ENCODE results near the gene HOXA9.

The HOXA9 gene

DNA sequence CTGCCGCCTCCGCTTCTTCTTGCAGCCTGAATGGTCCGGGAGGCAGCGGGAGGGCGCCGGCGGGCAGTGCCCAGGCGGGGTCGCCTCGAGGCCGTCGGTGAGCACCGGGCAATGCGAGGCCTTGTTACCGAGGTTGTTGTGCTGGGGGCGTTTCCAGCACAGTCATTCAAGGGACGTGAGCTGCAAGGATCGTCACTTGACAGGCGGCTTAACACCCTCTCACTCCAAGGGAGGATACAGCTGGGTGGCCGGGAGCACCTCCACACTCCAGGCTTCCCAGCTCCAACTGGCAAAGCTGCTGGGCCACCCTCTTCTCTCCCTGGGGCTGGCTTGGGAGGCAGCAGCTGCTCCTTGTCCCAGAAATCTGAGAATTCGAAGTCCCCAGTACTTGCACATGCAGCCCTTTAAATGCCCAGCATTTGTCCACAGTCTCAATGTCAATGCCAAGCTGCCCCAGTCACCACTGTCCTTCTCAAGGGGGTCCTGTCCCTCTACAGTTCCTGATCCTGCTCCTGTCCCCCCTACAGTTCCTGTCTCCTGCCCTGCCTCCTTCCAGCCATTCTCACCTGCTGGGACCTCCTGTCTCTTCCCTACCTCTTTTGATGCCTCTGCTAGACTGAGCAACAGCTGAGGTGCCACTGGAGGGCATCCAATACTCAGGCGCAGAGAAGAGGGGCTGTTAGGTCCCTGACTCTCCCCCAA lies 24.1 kb upstream of the HOXA9 start:
- TF ChIP-seq, protein P1, sequence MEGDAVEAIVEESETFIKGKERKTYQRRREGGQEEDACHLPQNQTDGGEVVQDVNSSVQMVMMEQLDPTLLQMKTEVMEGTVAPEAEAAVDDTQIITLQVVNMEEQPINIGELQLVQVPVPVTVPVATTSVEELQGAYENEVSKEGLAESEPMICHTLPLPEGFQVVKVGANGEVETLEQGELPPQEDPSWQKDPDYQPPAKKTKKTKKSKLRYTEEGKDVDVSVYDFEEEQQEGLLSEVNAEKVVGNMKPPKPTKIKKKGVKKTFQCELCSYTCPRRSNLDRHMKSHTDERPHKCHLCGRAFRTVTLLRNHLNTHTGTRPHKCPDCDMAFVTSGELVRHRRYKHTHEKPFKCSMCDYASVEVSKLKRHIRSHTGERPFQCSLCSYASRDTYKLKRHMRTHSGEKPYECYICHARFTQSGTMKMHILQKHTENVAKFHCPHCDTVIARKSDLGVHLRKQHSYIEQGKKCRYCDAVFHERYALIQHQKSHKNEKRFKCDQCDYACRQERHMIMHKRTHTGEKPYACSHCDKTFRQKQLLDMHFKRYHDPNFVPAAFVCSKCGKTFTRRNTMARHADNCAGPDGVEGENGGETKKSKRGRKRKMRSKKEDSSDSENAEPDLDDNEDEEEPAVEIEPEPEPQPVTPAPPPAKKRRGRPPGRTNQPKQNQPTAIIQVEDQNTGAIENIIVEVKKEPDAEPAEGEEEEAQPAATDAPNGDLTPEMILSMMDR (conservative IDR thresholded peaks at IDR 0.05), result no peak
- H3K27ac ChIP-seq, result peak overlapping the region; percentile 98

DNA sequence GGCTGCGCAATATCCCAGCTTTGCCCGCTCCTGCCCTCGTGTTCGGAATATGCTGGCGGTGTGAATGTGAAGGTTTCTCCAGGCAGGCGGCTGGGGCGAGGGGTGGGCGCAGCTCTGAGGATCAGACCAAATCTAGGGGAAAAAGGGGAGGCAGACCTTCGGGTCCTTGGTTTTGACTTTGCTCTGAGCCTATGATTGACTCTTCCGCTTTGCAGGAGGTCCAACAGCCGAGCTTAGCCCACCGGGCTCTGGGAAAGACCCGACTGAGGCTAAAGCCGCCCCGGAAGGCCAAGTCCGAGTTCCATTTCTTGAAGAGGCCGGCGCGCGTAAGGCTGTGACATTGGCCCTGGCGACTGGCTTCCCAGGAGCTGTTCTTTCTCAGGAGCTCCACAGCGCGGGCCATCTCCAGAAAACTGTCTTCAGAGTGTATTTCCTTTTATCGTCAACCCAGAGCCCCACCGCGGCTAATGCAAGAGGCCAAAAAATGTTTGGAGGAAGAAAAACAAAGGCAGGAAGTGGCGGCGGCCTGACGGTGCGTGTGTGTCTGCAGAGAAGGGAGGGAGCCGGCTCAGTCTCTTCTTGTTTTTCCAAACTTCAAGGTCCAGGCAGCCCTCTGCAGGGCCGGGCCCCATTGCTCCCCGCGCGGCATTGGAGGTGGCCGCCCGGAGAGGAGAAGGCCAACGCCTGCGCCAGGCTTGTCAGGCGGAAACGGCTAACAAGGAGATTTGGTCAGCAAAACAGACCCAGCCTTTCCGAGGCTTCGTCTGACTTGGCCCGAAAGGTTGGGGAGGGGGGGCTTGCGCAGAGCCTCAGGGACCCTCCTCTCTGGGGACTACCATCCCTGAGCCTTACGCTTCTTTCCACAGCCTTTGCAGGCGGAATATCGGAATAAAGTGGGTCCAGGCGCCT lies 23.3 kb upstream of the HOXA9 start:
- TF ChIP-seq, protein P1 (conservative IDR thresholded peaks at IDR 0.05), result no peak
- peak overlapping the region; percentile 98 for H3K27ac ChIP-seq

DNA sequence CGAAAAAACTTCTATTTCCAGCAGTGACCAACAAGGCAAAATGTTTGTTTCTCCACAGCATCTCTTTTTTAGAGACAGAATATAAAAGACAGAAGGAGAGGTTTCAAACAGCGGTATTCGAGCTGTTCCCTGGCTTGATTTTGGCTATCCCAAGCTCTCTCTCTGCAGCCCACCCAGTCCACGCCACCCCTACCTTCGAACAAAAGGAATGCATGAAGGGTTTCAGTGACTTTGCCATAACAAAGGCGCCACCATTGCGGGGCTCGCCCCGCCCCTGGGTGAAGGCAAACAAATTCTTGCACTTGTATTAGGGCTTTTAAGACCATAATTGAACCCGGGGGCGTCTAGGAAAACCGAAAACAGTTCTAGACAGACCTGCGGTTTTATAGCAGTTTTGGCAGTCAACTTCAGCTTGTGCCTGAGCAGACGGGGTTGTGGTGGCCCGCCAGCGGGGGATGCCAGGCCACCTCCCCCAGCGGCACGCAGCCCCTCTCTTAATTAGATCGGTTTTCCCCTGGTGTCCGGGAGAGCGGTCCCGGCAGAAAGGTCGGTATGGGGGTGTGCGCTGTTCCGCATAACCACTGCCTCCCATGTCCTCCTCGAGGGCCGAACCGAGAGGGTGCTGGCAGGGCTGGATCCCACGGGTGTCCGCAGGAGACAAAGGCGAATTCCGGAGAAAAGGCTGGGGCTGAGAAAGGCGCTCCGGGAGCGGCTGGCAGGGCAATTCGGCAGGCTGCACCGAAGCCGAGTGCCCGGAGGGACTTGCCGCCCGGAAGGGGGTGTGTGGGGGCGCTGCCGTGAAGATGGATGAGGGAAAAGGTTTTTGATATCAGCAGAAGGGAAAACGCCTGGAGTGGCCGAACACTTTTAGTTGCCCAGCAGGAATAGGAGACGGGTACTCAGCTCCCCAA lies 22.4 kb upstream of the HOXA9 start:
- TF ChIP-seq, protein P1 (conservative IDR thresholded peaks at IDR 0.05), result no peak

DNA sequence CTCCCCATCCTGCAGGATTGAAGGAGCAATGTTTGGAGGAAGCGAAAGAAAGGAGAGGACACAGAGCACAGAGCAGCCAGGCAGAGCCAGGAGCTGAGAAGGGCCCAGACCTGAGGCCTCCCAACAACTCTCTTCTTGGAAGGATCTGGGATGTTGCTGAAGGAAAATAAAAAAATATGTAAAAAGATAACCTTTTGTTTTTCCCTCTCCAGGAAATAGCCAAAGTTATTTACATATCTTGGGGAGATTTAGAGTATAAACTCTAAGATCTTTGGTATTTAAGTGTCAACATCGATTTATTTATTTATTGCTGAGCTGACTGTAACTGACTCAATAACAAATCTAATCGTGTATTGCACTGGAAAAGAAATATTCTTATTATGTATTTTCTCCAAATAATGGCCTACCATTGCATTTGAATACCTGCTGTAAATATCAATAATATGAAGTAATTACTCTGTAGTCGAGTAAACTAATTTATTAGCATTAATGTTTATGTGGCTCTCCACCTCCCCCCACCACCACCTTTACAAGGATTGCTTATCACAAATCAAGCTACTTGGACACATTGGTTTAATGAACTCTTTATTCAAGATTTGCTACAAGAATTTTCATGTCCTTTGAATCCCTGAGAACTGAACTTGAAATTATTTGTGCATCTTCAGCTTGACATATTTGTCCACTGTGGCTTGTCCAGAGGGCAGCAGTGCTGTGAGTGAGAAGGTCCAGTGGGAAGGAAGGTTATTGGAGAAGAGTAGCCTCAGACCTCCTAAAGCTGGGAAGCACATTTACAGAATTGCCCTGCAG lies 21.5 kb upstream of the HOXA9 start:
- H3K27ac ChIP-seq, result peak overlapping the region; percentile 98
- TF ChIP-seq, protein P1 (conservative IDR thresholded peaks at IDR 0.05), result no peak

More for the DNA sequence above, 22.4 kb upstream of the HOXA9 start:
- H3K27ac ChIP-seq, result peak overlapping the region; percentile 98

DNA sequence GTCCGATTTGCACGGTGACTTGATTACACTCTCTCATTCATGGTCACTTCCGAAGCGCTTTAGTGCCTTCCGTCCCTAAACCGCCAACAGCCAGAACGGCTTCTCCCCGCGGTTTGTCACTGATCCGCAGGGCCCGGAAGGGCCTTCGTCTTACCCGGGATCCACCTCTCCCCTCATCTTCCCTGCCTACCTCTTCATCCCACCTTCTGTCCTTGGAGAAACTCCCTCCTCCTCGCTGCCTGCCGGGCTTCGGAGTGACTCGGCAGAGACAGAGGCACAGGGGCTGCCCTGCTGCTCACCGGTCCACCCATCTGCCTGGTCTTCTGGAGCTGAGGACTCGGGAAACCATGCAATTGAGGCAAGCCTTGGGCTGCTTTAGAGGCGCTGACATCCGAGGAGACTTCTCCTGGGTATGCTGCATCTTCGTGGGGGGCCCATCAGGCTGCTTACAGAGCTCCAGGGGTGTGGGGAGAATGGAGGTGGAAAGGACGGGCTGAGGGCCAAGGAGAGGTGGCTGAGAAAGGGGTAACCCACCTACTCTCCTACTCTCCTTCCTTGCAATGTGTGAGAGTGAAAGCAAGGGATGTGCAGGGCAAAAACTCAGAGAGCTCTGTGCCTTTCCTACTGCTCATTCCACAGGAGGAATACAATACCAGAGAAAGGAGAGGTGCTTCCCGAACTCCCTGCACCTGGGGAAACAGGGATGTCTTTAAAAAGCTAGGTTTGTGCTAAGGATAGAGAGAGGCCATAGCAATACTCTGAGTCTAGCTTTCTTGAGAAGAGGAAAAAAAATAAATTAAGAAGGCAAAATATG lies 20.7 kb upstream of the HOXA9 start:
- TF ChIP-seq, protein P1 (conservative IDR thresholded peaks at IDR 0.05), result no peak
- peak overlapping the region; percentile 98 for H3K27ac ChIP-seq
